Upper lobe of left lung (tissue), 4 donors: Measurements from ENCODE around the gene SHISAL1.

Experiments
- POLR2A ChIP-seq, 4 donors: fragments of 450-650 bp; IDR thresholded peaks; one replicate each; pipeline ENCODE4 v1.5.1; 2016 to 2017; ENCODE audit warnings: antibody characterized with exemption in 4 of 4, mild to moderate bottlenecking in 2 of 4
- POLR2AphosphoS5 ChIP-seq, 2 donors: sonication (generic); formaldehyde crosslinking; IDR thresholded peaks; one replicate each; pipeline ENCODE4 v1.5.1; 2017; ENCODE audit warnings: antibody characterized with exemption in 2 of 2
- TF ChIP-seq, protein P1 (sequence below), 6 experiments: fragments of 450-650 bp in 4 of 6; fragments of 200-600 bp in 2 of 6; sonication (generic) in 2 of 6; IDR thresholded peaks; one replicate each; pipeline ENCODE4 v1.5.1; 2016 to 2019; ENCODE audit warnings: antibody characterized with exemption in 6 of 6

DNA sequence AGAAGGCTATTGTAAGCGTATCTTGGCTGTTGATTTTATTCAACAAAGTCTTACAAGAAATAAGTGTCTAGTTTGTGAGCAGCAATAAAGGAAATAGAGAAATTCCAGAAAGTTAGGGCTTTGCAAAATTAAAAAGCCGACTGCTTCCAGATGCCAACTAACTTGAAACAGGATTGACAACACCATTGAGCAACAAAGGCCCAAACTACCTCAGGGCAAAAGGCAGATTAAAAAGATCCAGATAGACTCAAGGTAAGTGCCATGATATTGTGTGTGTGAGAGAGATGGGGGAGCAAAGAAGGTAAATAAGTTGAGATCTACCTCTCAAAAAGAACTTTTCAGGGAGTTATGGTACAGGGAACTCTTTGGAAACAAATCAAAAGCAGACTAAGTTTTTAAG is 82.9 kb downstream of the SHISAL1 start:
- TF ChIP-seq, protein P1, sequence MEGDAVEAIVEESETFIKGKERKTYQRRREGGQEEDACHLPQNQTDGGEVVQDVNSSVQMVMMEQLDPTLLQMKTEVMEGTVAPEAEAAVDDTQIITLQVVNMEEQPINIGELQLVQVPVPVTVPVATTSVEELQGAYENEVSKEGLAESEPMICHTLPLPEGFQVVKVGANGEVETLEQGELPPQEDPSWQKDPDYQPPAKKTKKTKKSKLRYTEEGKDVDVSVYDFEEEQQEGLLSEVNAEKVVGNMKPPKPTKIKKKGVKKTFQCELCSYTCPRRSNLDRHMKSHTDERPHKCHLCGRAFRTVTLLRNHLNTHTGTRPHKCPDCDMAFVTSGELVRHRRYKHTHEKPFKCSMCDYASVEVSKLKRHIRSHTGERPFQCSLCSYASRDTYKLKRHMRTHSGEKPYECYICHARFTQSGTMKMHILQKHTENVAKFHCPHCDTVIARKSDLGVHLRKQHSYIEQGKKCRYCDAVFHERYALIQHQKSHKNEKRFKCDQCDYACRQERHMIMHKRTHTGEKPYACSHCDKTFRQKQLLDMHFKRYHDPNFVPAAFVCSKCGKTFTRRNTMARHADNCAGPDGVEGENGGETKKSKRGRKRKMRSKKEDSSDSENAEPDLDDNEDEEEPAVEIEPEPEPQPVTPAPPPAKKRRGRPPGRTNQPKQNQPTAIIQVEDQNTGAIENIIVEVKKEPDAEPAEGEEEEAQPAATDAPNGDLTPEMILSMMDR (IDR thresholded peaks at IDR 0.05), result no peak
- TF ChIP-seq POLR2AphosphoS5 (IDR thresholded peaks at IDR 0.05), result no peak
- no peak for TF ChIP-seq POLR2A (IDR thresholded peaks at IDR 0.05)
